B cell (primary cell): ENCODE data around the gene IL1F10. TPM values are rescaled to one million over a fixed set of nuclear protein-coding genes. Genes with fewer than 3 reads are reported as not detected.

Experiments used
- ATAC-seq: fragments of 200-7000 bp; cut with Tn5 transposase; one replicate; pipeline ENCODE4 v1.10.0; 2021; ENCODE audit warnings: low read depth, mild to moderate bottlenecking, moderate number of reproducible peaks, moderate library complexity
- CTCF ChIA-PET: fragments of 350-600 bp; sonication (Branson Sonifier 250); formaldehyde crosslinking; loops from one replicate; lab custom pipeline; 2021; ENCODE audit warnings: antibody characterized with exemption, inconsistent platforms; lab: Charles Lee
- POLR2A ChIA-PET: fragments of 350-600 bp; sonication (Branson Sonifier 250); formaldehyde crosslinking; loops from one replicate; lab custom pipeline; 2021; ENCODE audit warnings: antibody characterized with exemption; lab: Charles Lee
- DNase-seq: peaks from one replicate; pipeline ENCODE4 v3.0.0; 2013
- H2AFZ ChIP-seq: 2 replicates; pipeline ENCODE4 v1.6.1; 2012; ENCODE audit warnings: mild to moderate bottlenecking, low read depth, low read length; ENCODE audit not compliant: insufficient read depth, poor library complexity, severe bottlenecking
- H3K27ac ChIP-seq, 2 donors: 1 replicate in 1 of 2; 2 replicates in 1 of 2; pipeline ENCODE4 v1.5.1; 2012 to 2013; ENCODE audit warnings: low read length in 2 of 2, mild to moderate bottlenecking in 2 of 2, moderate library complexity in 1 of 2
- H3K27me3 ChIP-seq, 4 experiments: fragments of 200-600 bp in 1 of 4; sonication (generic) in 1 of 4; replicated peaks in 1 of 4; 1 replicate in 2 of 4; 2 replicates in 2 of 4; pipeline versions ENCODE4 v1.6.1 to v1.7.0; 2013 to 2016; ENCODE audit warnings: low read length in 3 of 4, mild to moderate bottlenecking in 2 of 4, mixed read lengths in 1 of 4, moderate library complexity in 1 of 4; ENCODE audit not compliant: insufficient read depth in 4 of 4, control insufficient read depth in 3 of 4; ENCODE audit errors: control extremely low read depth in 1 of 4
- H3K36me3 ChIP-seq, 2 experiments: replicated peaks in 1 of 2; 1 replicate in 1 of 2; 2 replicates in 1 of 2; pipeline versions ENCODE4 v1.6.1 to v1.7.1; 2013; ENCODE audit warnings: low read length in 1 of 2; ENCODE audit not compliant: insufficient read depth in 2 of 2, control insufficient read depth in 1 of 2; ENCODE audit errors: control extremely low read depth in 1 of 2, extremely low read depth in 1 of 2
- H3K4me1 ChIP-seq, 2 donors: fragments of 200-600 bp in 1 of 2; sonication (generic) in 1 of 2; 1 replicate in 1 of 2; 2 replicates in 1 of 2; pipeline versions ENCODE4 v1.5.1 to v1.6.1; 2013 to 2017; ENCODE audit warnings: low read length in 2 of 2; ENCODE audit not compliant: control insufficient read depth in 2 of 2, insufficient read depth in 2 of 2
- H3K4me2 ChIP-seq: replicated peaks from 2 replicates; pipeline ENCODE3; 2012; ENCODE audit warnings: mild to moderate bottlenecking, low read depth, low read length; ENCODE audit not compliant: poor library complexity, severe bottlenecking
- H3K4me3 ChIP-seq, 5 experiments: fragments of 200-600 bp in 1 of 5; sonication (generic) in 1 of 5; 1 replicate in 3 of 5; 2 replicates in 2 of 5; pipeline versions ENCODE4 v1.5.1 to v1.7.0; 2011 to 2016; ENCODE audit warnings: low read length in 4 of 5, mild to moderate bottlenecking in 4 of 5, low read depth in 2 of 5, control low read depth in 1 of 5, moderate library complexity in 1 of 5; ENCODE audit not compliant: insufficient read depth in 1 of 5; ENCODE audit errors: control extremely low read depth in 1 of 5, extremely low read depth in 1 of 5
- H3K79me2 ChIP-seq: fragments of 200-600 bp; sonication (generic); one replicate; pipeline ENCODE4 v1.6.0; 2016; ENCODE audit warnings: low read length; ENCODE audit not compliant: control insufficient read depth, insufficient read depth
- H3K9ac ChIP-seq: fragments of 200-600 bp; sonication (generic); 2 replicates; pipeline ENCODE4 v1.6.1; 2017; ENCODE audit warnings: mild to moderate bottlenecking, low read length, moderate library complexity
- H3K9me3 ChIP-seq, 3 donors: one replicate each; pipeline versions ENCODE4 v1.6.1 to v1.7.1; 2013; ENCODE audit warnings: low read length in 2 of 3; ENCODE audit not compliant: control insufficient read depth in 2 of 3, insufficient read depth in 1 of 3; ENCODE audit errors: control extremely low read depth in 1 of 3
- H4K20me1 ChIP-seq: 2 replicates; pipeline ENCODE4 v1.6.0; 2012; ENCODE audit warnings: mild to moderate bottlenecking, low read length; ENCODE audit not compliant: insufficient read depth, control insufficient read depth, poor library complexity, severe bottlenecking
- H3K27ac Mint-ChIP-seq: one replicate; pipeline ENCODE4 v1.8.0; 2021; ENCODE audit warnings: mixed read lengths
- H3K27me3 Mint-ChIP-seq: one replicate; pipeline ENCODE4 v1.8.0; 2021; ENCODE audit warnings: mixed read lengths
- H3K4me1 Mint-ChIP-seq: one replicate; pipeline ENCODE4 v1.8.0; 2021; ENCODE audit warnings: mixed read lengths
- H3K4me3 Mint-ChIP-seq: one replicate; pipeline ENCODE4 v1.8.0; 2021; ENCODE audit warnings: mixed read lengths
- H3K9me3 Mint-ChIP-seq: one replicate; pipeline ENCODE4 v1.8.0; 2022; ENCODE audit warnings: mixed read lengths; ENCODE audit not compliant: insufficient read depth
- CTCF ChIP-seq: fragments of 200-600 bp; IDR thresholded peaks from one replicate; pipeline ENCODE4 v1.8.0; 2022; ENCODE audit warnings: antibody characterized with exemption, mild to moderate bottlenecking
- EZH2 ChIP-seq: IDR thresholded peaks from 2 replicates; pipeline ENCODE4 v1.6.1; 2012; ENCODE audit warnings: borderline replicate concordance, low read depth, mild to moderate bottlenecking, moderate library complexity, low read length; ENCODE audit not compliant: insufficient read depth, poor library complexity, severe bottlenecking
- WGBS: methylation state at CpG from one replicate; pipeline ENCODE4 v1.1.5; 2013; ENCODE audit warnings: missing lambda C conversion rate; ENCODE audit not compliant: insufficient coverage; 5-methylcytosine and 5-hydroxymethylcytosine counted together
- intact Hi-C: fragments of 100-400 bp; cut with micrococcal nuclease; formaldehyde crosslinking; loops from one replicate; pipeline ENCODE4 v1.10.0; 2022
- polyA plus RNA-seq: library from polyadenylated mRNA; depleted of rRNA; stranded (reverse); fragments of >200 nt; gene quantifications from 2 replicates; pipeline ENCODE4 v1.2.3, GENCODE V29; 2012
- total RNA-seq, 2 donors: library from RNA; stranded (reverse); fragments of 120-200 nt in 1 of 2; gene quantifications; 1 replicate in 1 of 2; 2 replicates in 1 of 2; pipeline versions ENCODE4 v1.2.3 to v1.2.4, GENCODE V29; 2013 to 2022

IL1F10 gene
- total and polyA plus RNA-seq, 2 donors (not counting 1 experiment from before 2014, with no cell fraction given) = not detected

- intact Hi-C loops = no loop called here
- Histone ChIP-seq H3K9me3 (no peaks in the 10 kb centered on the region), H2AFZ (no peak overlapping the region), H3K27me3 (peaks cover 0 to 33% (median 14%) of the 10 kb centered on the region in 4 experiments), H3K79me2 (no peaks in the 10 kb centered on the region), H3K4me1 (peaks cover 7 to 8% of the 10 kb centered on the region in 2 donors), H3K27ac (no peak overlapping the region), H3K4me3 (no peak overlapping the region), H3K36me3 (no peaks in the 10 kb centered on the region), H3K9ac (no peak overlapping the region), H3K4me2 (no peak overlapping the region), H4K20me1 (no peaks in the 10 kb centered on the region)
- Mint-ChIP-seq H3K4me1 (peaks cover 5% of the 10 kb centered on the region), H3K9me3 (peaks cover 7% of the 10 kb centered on the region), H3K27ac (no peak overlapping the region), H3K4me3 (no peak overlapping the region), H3K27me3 (peaks cover 61% of the 10 kb centered on the region)
- TF ChIP-seq EZH2 (no peak), CTCF (no peak)
- no peak for ATAC-seq
- CTCF ChIA-PET = no interaction called here
- no peak for DNase-seq
- POLR2A ChIA-PET = no interaction called here
- 56% methylated on average over 2 of the region's 4 CpGs for WGBS
Observed at GRCh38 chr2:113021312-113021711, 46.5 kb upstream of the IL1F10 start.

DNA sequence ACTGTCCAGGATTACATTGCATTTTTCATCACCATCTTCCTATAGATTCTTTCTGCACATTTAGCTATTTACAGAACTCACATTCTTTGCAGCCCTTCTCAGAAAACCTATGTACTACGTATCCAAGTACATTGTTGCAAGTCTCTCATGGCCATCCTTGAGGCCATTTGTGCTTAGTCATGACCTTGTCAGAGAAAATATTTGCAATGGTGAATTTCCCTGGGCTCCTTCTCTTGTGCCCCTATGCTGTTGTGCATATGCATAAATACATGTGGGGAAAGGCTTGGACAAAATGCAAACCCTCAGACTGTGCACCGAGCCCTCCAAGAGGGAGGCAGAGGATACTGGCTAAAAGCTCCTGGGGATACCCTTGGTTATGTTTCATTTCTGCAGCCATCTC, 43.0 kb upstream of the IL1F10 start:
- H3K9ac ChIP-seq = no peak overlapping the region
- no peaks in the 10 kb centered on the region for H3K9me3 ChIP-seq
- H3K79me2 ChIP-seq = no peaks in the 10 kb centered on the region
- no peak overlapping the region for H3K4me2 ChIP-seq
- ATAC-seq (no peak), DNase-seq (no peak)
- no peak overlapping the region for H2AFZ ChIP-seq
- no peak overlapping the region for H3K4me3 Mint-ChIP-seq
- no peak overlapping the region for H3K27ac ChIP-seq
- no peaks in the 10 kb centered on the region for H3K9me3 Mint-ChIP-seq
- ChIA-PET CTCF (no interaction called here), POLR2A (no interaction called here)
- H3K27me3 Mint-ChIP-seq = peaks cover 56% of the 10 kb centered on the region
- intact Hi-C loops = no loop called here
- TF ChIP-seq CTCF = no peak
- no peak for TF ChIP-seq EZH2
- peaks cover 0 to 39% (median 18%) of the 10 kb centered on the region in 4 experiments for H3K27me3 ChIP-seq
- H3K4me3 ChIP-seq = no peak overlapping the region
- no peaks in the 10 kb centered on the region for H3K36me3 ChIP-seq
- no peaks in the 10 kb centered on the region for H4K20me1 ChIP-seq
- WGBS = 83% methylated on average over 1 of the region's 2 CpGs
- peaks cover 7 to 8% of the 10 kb centered on the region in 2 donors for H3K4me1 ChIP-seq
- peaks cover 5% of the 10 kb centered on the region for H3K4me1 Mint-ChIP-seq
- H3K27ac Mint-ChIP-seq = no peak overlapping the region
